Measurements from ENCODE around the gene ZGLP1. TPM values are rescaled to one million over a fixed set of nuclear protein-coding genes. Genes with fewer than 3 reads are reported as not detected.

Gene ZGLP1
- total RNA-seq, 1 donor = 0.63 TPM

GRCh38 chr19:10305139-10305806 lies 4.3 kb downstream of the ZGLP1 start:
- DNase-seq (ENCODE audit: low read depth) = no peak
- H3K4me3 ChIP-seq (ENCODE audit: low read depth, low read length) = no peak overlapping the region
- TF ChIP-seq CTCF (IDR thresholded peaks at IDR 0.05; ENCODE audit: insufficient read depth, low read length) = no peak

- no peak for DNase-seq (ENCODE audit: low read depth)
- H3K4me3 ChIP-seq (ENCODE audit: low read depth, low read length) = no peak overlapping the region
- no peak for TF ChIP-seq CTCF (IDR thresholded peaks at IDR 0.05; ENCODE audit: insufficient read depth, low read length)
Observed at GRCh38 chr19:10299545-10300458, 9.8 kb downstream of the ZGLP1 start.

- TF ChIP-seq CTCF (IDR thresholded peaks at IDR 0.05; ENCODE audit: insufficient read depth, low read length) = no peak
- DNase-seq (ENCODE audit: low read depth) = no peak
- H3K4me3 ChIP-seq (ENCODE audit: low read depth, low read length) = no peak overlapping the region
Observed at GRCh38 chr19:10295847-10296591, 13.6 kb downstream of the ZGLP1 start.

- no peak for DNase-seq (ENCODE audit: low read depth)
- peak; percentile 15 for TF ChIP-seq CTCF (IDR thresholded peaks at IDR 0.05; ENCODE audit: insufficient read depth, low read length)
- no peak overlapping the region for H3K4me3 ChIP-seq (ENCODE audit: low read depth, low read length)
Observed at GRCh38 chr19:10295305-10295846, 14.2 kb downstream of the ZGLP1 start.

DNA sequence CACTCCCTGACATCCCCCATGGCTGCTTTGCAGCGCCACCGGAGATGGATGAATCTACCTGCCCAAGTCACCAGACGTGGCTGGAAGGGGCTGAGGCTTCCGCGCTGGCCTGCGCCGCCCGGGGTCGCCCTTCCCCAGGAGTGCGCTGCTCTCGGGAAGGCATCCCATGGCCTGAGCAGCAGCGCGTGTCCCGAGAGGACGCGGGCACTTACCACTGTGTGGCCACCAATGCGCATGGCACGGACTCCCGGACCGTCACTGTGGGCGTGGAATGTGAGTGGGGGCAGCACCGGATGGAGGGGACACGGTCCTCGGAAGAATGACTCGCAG lies 15.3 kb downstream of the ZGLP1 start:
- no peak for DNase-seq (ENCODE audit: low read depth)
- no peak for TF ChIP-seq CTCF (IDR thresholded peaks at IDR 0.05; ENCODE audit: insufficient read depth, low read length)
- H3K4me3 ChIP-seq (ENCODE audit: low read depth, low read length) = no peak overlapping the region

DNA sequence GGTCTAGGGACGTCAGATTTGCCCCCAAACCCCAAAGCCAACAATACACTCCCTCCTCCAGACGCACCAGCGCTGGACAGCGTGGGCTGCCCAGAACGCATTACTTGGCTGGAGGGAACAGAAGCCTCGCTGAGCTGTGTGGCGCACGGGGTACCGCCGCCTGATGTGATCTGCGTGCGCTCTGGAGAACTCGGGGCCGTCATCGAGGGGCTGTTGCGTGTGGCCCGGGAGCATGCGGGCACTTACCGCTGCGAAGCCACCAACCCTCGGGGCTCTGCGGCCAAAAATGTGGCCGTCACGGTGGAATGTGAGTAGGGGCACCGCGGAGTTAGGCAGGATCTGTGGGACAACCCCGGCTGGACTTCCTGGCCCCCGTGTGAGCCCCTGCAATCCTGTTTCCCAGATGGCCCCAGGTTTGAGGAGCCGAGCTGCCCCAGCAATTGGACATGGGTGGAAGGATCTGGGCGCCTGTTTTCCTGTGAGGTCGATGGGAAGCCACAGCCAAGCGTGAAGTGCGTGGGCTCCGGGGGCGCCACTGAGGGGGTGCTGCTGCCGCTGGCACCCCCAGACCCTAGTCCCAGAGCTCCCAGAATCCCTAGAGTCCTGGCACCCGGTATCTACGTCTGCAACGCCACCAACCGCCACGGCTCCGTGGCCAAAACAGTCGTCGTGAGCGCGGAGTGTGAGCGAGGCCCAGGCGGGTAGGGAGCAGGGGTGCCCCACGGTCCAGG lies 15.8 kb downstream of the ZGLP1 start:
- H3K4me3 ChIP-seq (ENCODE audit: low read depth, low read length) = no peak overlapping the region
- no peak for DNase-seq (ENCODE audit: low read depth)
- TF ChIP-seq CTCF (IDR thresholded peaks at IDR 0.05; ENCODE audit: insufficient read depth, low read length) = no peak

All from fibroblast of the aortic adventitia (primary cell).